ENCODE measurements around the gene UGT1A7. TPM values are rescaled to one million over a fixed set of nuclear protein-coding genes. Genes with fewer than 3 reads are reported as not detected.
"Not testable (repeated sequence)": the region's sequence is repeated elsewhere in the genome, so short reads cannot be mapped to it uniquely, and the experiment has no call there.

Gene UGT1A7
- total RNA-seq, 4 donors from 2014 or later: 28.1 to 145 (median 78.5) TPM

DNA sequence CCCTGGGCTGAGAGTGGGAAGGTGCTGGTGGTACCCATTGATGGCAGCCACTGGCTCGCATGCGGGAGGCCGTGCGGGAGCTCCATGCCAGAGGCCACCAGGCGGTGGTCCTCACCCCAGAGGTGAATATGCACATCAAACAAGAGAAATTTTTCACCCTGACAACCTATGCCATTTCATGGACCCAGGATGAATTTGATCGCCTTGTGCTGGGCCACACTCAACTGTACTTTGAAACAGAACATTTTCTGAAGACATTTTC lies 65.5 kb downstream of the UGT1A7 start:
- intact Hi-C loops (cut with DNase I): no loop called here
- Histone ChIP-seq H3K4me1 (no peaks in the 10 kb centered on the region), H3K27me3 (no peaks in the 10 kb centered on the region), H3K9me3 (no peaks in the 10 kb centered on the region), H3K4me3 (no peak overlapping the region), H3K27ac (no peak overlapping the region), H3K36me3 (peaks cover 0 to 7% (median 0%) of the 10 kb centered on the region in 3 donors)
- no peak for DNase-seq
- 79 to 98% methylated on average over 6 of the region's 6 CpGs for WGBS, 2 donors
- TF ChIP-seq POLR2A (IDR thresholded peaks at IDR 0.05) (no peak), CTCF (IDR thresholded peaks at IDR 0.05) (no peak)

DNA sequence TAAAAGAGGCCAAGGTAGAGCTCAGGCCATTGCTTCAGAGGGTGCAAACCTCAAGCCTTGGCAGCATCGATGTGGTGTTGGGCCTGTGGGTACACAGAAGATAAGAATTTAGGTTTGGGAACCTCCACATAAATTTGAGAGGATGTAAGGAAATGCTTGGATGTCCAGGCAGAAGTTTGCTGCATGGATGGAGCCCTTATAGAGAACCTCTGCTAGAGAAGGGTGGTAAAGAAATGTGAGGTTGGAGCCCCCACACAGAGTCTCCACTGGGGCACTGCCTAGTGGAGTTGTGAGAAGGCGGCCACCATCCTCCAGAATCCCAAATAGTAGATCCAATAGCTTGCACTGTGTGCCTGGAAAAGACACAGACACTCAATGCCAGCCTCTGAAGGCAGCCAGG lies 69.0 kb downstream of the UGT1A7 start:
- DNase-seq; intact Hi-C loops (cut with DNase I); H3K4me3 ChIP-seq; H3K27me3 ChIP-seq; H3K4me1 ChIP-seq; H3K9me3 ChIP-seq; H3K27ac ChIP-seq: not testable (repeated sequence)
- WGBS, 2 donors: 83 to 100% methylated on average over 1 to 2 of the region's 2 CpGs
- H3K36me3 ChIP-seq: peaks cover 0 to 17% (median 0%) of the 10 kb centered on the region in 3 donors

- intact Hi-C loops (cut with DNase I); H3K27me3 ChIP-seq; DNase-seq: not testable (repeated sequence)
Measured at GRCh38 chr2:233751212-233752009, 69.7 kb downstream of the UGT1A7 start.

GRCh38 chr2:233754872-233755611 lies 73.3 kb downstream of the UGT1A7 start:
- 91 to 97% methylated on average over 21 to 30 of the region's 44 CpGs for WGBS, 2 donors

More at GRCh38 chr2:233751212-233752009, 69.7 kb downstream of the UGT1A7 start:
- 59 to 74% methylated on average over 2 of the region's 2 CpGs for WGBS, 2 donors
- H3K4me1 ChIP-seq, H3K27ac ChIP-seq, H3K4me3 ChIP-seq, H3K9me3 ChIP-seq: not testable (repeated sequence)
- peaks cover 0 to 17% (median 0%) of the 10 kb centered on the region in 3 donors for H3K36me3 ChIP-seq

DNA sequence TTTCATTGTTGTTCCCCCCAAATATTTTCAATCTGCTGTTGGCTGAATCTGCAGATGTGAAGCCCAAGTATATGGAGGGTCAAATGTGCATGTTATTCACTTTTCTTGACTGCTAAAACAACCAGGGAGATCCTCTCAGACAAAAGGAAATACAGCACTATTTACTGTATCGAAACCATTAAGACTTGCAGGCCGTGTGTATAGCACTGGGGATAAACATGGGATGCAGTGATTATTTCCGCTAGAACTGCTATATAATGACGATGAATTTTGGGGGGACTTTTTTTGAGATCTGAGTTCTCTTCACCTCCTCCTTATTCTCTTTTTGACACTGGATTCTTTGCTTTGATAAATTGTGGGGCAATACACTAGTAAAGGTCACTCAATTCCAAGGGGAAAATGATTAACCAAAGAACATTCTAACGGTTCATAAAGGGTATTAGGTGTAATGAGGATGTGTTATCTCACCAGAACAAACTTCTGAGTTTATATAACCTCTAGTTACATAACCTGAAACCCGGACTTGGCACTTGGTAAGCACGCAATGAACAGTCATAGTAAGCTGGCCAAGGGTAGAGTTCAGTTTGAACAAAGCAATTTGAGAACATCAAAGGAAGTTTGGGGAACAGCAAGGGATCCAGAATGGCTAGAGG lies 74.9 kb downstream of the UGT1A7 start:
- intact Hi-C loops (cut with DNase I): no loop called here
- Histone ChIP-seq H3K27ac (no peak overlapping the region), H3K4me1 (peaks cover 5 to 22% (median 6%) of the 10 kb centered on the region in 3 donors), H3K27me3 (no peaks in the 10 kb centered on the region), H3K36me3 (peaks cover 0 to 17% (median 0%) of the 10 kb centered on the region in 3 donors), H3K9me3 (no peaks in the 10 kb centered on the region), H3K4me3 (no peak overlapping the region)
- 53 to 71% methylated on average over 7 of the region's 7 CpGs for WGBS, 2 donors
- no peak for TF ChIP-seq CTCF (IDR thresholded peaks at IDR 0.05)
- TF ChIP-seq POLR2A (IDR thresholded peaks at IDR 0.05): no peak
- no peak for DNase-seq

More at GRCh38 chr2:233754872-233755611, 73.3 kb downstream of the UGT1A7 start:
- Histone ChIP-seq H3K9me3 (no peaks in the 10 kb centered on the region), H3K27me3 (no peaks in the 10 kb centered on the region), H3K27ac (no peak overlapping the region), H3K4me3 (no peak overlapping the region), H3K4me1 (peaks cover 0 to 7% (median 0%) of the 10 kb centered on the region in 3 donors), H3K36me3 (peaks cover 0 to 17% (median 0%) of the 10 kb centered on the region in 3 donors)
- intact Hi-C loops (cut with DNase I): no loop called here
- no peak for TF ChIP-seq POLR2A (IDR thresholded peaks at IDR 0.05)
- TF ChIP-seq CTCF (IDR thresholded peaks at IDR 0.05): no peak
- DNase-seq: no peak

- H3K36me3 ChIP-seq: peaks cover 0 to 17% (median 0%) of the 10 kb centered on the region in 3 donors
- peaks cover 5 to 27% (median 9%) of the 10 kb centered on the region in 3 donors for H3K4me1 ChIP-seq
- no peak for DNase-seq
- no peak for TF ChIP-seq POLR2A (IDR thresholded peaks at IDR 0.05)
- TF ChIP-seq CTCF (IDR thresholded peaks at IDR 0.05): no peak
- H3K27ac ChIP-seq: no peak overlapping the region
- intact Hi-C loops (cut with DNase I): no loop called here
- H3K27me3 ChIP-seq: no peaks in the 10 kb centered on the region
- no peak overlapping the region for H3K4me3 ChIP-seq
- H3K9me3 ChIP-seq: no peaks in the 10 kb centered on the region
Measured at GRCh38 chr2:233758141-233758540, 76.4 kb downstream of the UGT1A7 start.

Data from esophagus squamous epithelium (tissue), 5 donors.